SJCRH30 (cell line): ENCODE results near the gene CSMD2. TPM values are rescaled to one million over a fixed set of nuclear protein-coding genes. Genes with fewer than 3 reads are reported as not detected.

ENCODE experiments used
- DNase-seq, 2 experiments: peaks; one replicate each; pipeline ENCODE4 v3.0.0-alpha.2; 2015 to 2020
- H3K27ac ChIP-seq: fragments of 250-450 bp; sonication (Bioruptor Pico); 2 replicates; pipeline ENCODE4 v1.5.1; 2020; ENCODE audit warnings: mild to moderate bottlenecking, moderate library complexity
- H3K27me3 ChIP-seq: fragments of 250-450 bp; sonication (Bioruptor Pico); 2 replicates; pipeline ENCODE4 v1.5.1; 2020; ENCODE audit warnings: mild to moderate bottlenecking, moderate library complexity
- H3K36me3 ChIP-seq: fragments of 250-450 bp; sonication (Bioruptor Pico); 2 replicates; pipeline ENCODE4 v1.5.1; 2020; ENCODE audit warnings: mild to moderate bottlenecking, moderate library complexity
- H3K4me1 ChIP-seq: fragments of 250-450 bp; sonication (Bioruptor Pico); 2 replicates; pipeline ENCODE4 v1.5.1; 2020; ENCODE audit warnings: mild to moderate bottlenecking, moderate library complexity
- H3K4me3 ChIP-seq: fragments of 250-450 bp; sonication (Bioruptor Pico); 2 replicates; pipeline ENCODE4 v1.5.1; 2020; ENCODE audit warnings: mild to moderate bottlenecking, moderate library complexity
- H3K9me3 ChIP-seq: fragments of 250-450 bp; sonication (Bioruptor Pico); replicated peaks from 2 replicates; pipeline ENCODE4 v1.5.1; 2020; ENCODE audit warnings: mild to moderate bottlenecking, moderate library complexity
- total RNA-seq: library from RNA; depleted of rRNA; stranded (reverse); fragments of >200 nt; shearing (Covaris generic); gene quantifications from 2 replicates; pipeline ENCODE4 v1.2.3, GENCODE V29; 2014

The CSMD2 gene
- total RNA-seq, 1 experiment from 2014 or later: 0.14 TPM

GRCh38 chr1:34137411-34137810 lies 27.6 kb downstream of the CSMD2 start:
- Histone ChIP-seq H3K36me3 (no peaks in the 10 kb centered on the region), H3K27ac (no peak overlapping the region), H3K27me3 (peaks cover 14% of the 10 kb centered on the region), H3K9me3 (no peaks in the 10 kb centered on the region), H3K4me1 (no peaks in the 10 kb centered on the region; the same call in 1 of the 2 replicates), H3K4me3 (no peak overlapping the region)
- DNase-seq: no peak

GRCh38 chr1:34132161-34132420 lies 32.9 kb downstream of the CSMD2 start:
- Histone ChIP-seq H3K9me3 (no peaks in the 10 kb centered on the region), H3K4me1 (no peaks in the 10 kb centered on the region), H3K36me3 (no peaks in the 10 kb centered on the region), H3K27me3 (peaks cover 4% of the 10 kb centered on the region; the same call in 1 of the 2 replicates), H3K27ac (no peak overlapping the region), H3K4me3 (no peak overlapping the region)
- DNase-seq: no peak

GRCh38 chr1:34131396-34132160 lies 33.5 kb downstream of the CSMD2 start:
- Histone ChIP-seq H3K27me3 (peaks cover 4% of the 10 kb centered on the region; the same call in 1 of the 2 replicates), H3K4me1 (no peaks in the 10 kb centered on the region), H3K36me3 (no peaks in the 10 kb centered on the region), H3K4me3 (no peak overlapping the region), H3K9me3 (no peaks in the 10 kb centered on the region), H3K27ac (no peak overlapping the region)
- DNase-seq: no peak

- Histone ChIP-seq H3K9me3 (no peaks in the 10 kb centered on the region), H3K4me3 (no peak overlapping the region), H3K4me1 (no peaks in the 10 kb centered on the region), H3K27ac (no peak overlapping the region), H3K27me3 (peaks cover 4% of the 10 kb centered on the region; the same call in 1 of the 2 replicates), H3K36me3 (no peaks in the 10 kb centered on the region)
- no peak for DNase-seq
Observed at GRCh38 chr1:34130306-34130705, 34.7 kb downstream of the CSMD2 start.

- Histone ChIP-seq H3K9me3 (no peaks in the 10 kb centered on the region), H3K4me3 (no peak overlapping the region), H3K27ac (no peak overlapping the region), H3K4me1 (no peaks in the 10 kb centered on the region), H3K36me3 (no peaks in the 10 kb centered on the region), H3K27me3 (no peaks in the 10 kb centered on the region; the same call in 1 of the 2 replicates)
- no peak for DNase-seq
Observed at GRCh38 chr1:34129630-34130029, 35.4 kb downstream of the CSMD2 start.

GRCh38 chr1:34128186-34128889 lies 36.7 kb downstream of the CSMD2 start:
- Histone ChIP-seq H3K4me3 (no peak overlapping the region), H3K4me1 (no peaks in the 10 kb centered on the region), H3K27ac (no peak overlapping the region), H3K9me3 (no peaks in the 10 kb centered on the region), H3K36me3 (no peaks in the 10 kb centered on the region), H3K27me3 (no peaks in the 10 kb centered on the region; the same call in 1 of the 2 replicates)
- DNase-seq: no peak

GRCh38 chr1:34127006-34128000 lies 37.7 kb downstream of the CSMD2 start:
- Histone ChIP-seq H3K9me3 (no peaks in the 10 kb centered on the region), H3K36me3 (no peaks in the 10 kb centered on the region), H3K27me3 (no peaks in the 10 kb centered on the region), H3K4me1 (no peaks in the 10 kb centered on the region), H3K27ac (no peak overlapping the region), H3K4me3 (no peak overlapping the region)
- DNase-seq: no peak

- Histone ChIP-seq H3K4me3 (no peak overlapping the region), H3K4me1 (no peaks in the 10 kb centered on the region), H3K9me3 (no peaks in the 10 kb centered on the region), H3K36me3 (no peaks in the 10 kb centered on the region), H3K27me3 (no peaks in the 10 kb centered on the region), H3K27ac (no peak overlapping the region)
- no peak for DNase-seq
Observed at GRCh38 chr1:34126486-34126885, 38.5 kb downstream of the CSMD2 start.

- Histone ChIP-seq H3K9me3 (no peaks in the 10 kb centered on the region), H3K4me3 (no peak overlapping the region), H3K27ac (no peak overlapping the region), H3K4me1 (no peaks in the 10 kb centered on the region), H3K36me3 (no peaks in the 10 kb centered on the region), H3K27me3 (no peaks in the 10 kb centered on the region)
- peak in 1 of 2 experiments; percentile 20 for DNase-seq
Observed at GRCh38 chr1:34125721-34126380, 39.2 kb downstream of the CSMD2 start.

- Histone ChIP-seq H3K4me1 (no peaks in the 10 kb centered on the region), H3K27ac (no peak overlapping the region), H3K4me3 (no peak overlapping the region), H3K27me3 (no peaks in the 10 kb centered on the region), H3K9me3 (no peaks in the 10 kb centered on the region), H3K36me3 (no peaks in the 10 kb centered on the region)
- no peak for DNase-seq
Observed at GRCh38 chr1:34122080-34122932, 42.7 kb downstream of the CSMD2 start.

- Histone ChIP-seq H3K36me3 (no peaks in the 10 kb centered on the region), H3K4me3 (no peak overlapping the region), H3K9me3 (no peaks in the 10 kb centered on the region), H3K4me1 (no peaks in the 10 kb centered on the region), H3K27me3 (peaks cover 11% of the 10 kb centered on the region; the same call in 1 of the 2 replicates), H3K27ac (no peak overlapping the region)
- DNase-seq: no peak
Observed at GRCh38 chr1:34115233-34115632, 49.8 kb downstream of the CSMD2 start.

GRCh38 chr1:34113887-34114286 lies 51.1 kb downstream of the CSMD2 start:
- Histone ChIP-seq H3K27ac (no peak overlapping the region), H3K27me3 (peaks cover 11% of the 10 kb centered on the region; the same call in 1 of the 2 replicates), H3K4me1 (no peaks in the 10 kb centered on the region), H3K9me3 (no peaks in the 10 kb centered on the region), H3K36me3 (no peaks in the 10 kb centered on the region), H3K4me3 (no peak overlapping the region)
- DNase-seq: peak in 1 of 2 experiments; percentile 49

- no peak overlapping the region for H3K4me3 ChIP-seq
- no peaks in the 10 kb centered on the region for H3K36me3 ChIP-seq
- peaks cover 11% of the 10 kb centered on the region; the same call in 1 of the 2 replicates for H3K27me3 ChIP-seq
- no peak overlapping the region for H3K27ac ChIP-seq
- H3K4me1 ChIP-seq: no peaks in the 10 kb centered on the region
- H3K9me3 ChIP-seq: no peaks in the 10 kb centered on the region
- no peak for DNase-seq
Observed at GRCh38 chr1:34113362-34113761, 51.7 kb downstream of the CSMD2 start.
